Activated CD4-positive, alpha-beta T cell treated with anti-CD3 and anti-CD28 coated beads for 4 hours (primary cell): ENCODE measurements around the gene FREY1.

ENCODE experiments used
- DNase-seq, 2 donors: peaks; one replicate each; pipeline ENCODE4 v3.0.0-alpha.2; 2020

FREY1 gene

DNA sequence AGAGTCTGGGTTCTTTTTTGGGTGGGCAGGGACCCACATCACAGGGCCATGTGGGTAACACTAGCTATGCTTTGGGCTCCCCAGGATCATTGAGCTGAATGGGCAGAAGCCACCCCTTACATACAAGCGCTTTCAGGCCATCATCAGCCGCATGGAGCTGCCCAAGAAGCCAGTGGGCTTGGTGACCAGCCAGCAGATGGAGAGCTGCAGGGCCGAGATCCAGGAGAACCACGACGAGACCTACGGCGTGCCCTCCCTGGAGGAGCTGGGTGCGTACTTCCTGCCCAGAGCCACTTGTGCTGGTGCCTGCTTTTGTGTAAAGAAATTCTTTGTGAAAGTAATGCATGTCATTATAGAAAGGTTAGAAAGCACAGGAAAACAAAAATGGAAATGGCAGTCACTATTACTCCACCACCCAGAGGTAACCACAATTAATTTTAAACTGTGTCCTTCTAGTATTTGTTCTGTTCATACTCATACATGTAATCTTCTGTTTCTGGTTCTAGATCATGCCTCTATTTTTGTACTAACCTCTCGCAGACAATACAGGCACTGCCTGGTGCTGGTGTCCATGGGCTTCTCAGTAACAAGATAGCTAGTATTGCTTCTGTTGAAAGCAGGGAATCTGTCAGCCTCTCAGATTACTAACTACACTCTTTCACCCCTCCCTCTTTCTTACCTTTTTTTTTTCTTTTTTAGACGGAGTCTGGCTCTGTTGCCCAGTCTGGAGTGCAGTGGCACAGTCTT, 46.1 kb downstream of the FREY1 start:
- no peak for DNase-seq

DNA sequence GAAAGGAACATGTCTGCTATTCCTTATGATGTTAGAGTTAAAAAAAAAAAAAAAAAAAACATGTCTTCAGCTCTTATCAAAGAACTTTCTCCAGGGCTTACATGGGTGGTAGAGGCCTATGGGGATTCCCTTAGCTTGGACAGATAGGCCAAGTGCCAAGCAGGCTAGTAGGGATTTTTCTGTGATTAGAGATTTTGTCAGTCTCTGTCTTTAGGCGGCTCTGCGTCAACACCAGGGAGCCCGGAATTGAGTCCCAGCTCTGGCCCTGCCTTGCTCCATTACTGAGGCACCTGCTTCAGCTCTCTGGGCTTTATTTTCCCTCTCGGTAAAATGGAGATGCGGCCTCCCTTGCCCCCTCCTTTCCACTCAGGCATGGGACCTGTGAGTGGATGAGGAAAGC, 46.7 kb downstream of the FREY1 start:
- DNase-seq = no peak

DNA sequence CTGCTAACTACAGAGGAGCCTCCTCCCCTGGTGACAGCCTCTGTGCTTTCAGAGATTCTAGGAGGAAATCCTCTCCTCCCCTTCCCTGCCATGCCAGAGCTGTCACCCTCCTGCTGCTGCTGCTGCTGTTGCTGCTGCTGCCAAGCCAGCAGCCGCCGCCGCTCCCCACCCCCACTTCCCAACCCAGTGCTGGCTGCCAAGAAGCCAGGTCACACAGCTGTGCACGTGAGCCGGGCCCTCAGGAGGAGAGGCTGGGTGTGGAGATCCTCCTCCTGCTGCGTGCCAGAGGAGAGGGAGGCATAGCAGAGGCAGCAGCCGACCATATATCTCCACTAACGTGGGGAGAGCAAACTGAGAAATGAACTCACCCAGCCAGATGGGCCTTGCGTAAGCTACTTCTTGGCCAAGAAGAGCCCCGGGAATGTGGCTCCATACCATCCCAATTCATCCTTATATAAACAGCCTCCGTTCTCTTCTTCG, 47.4 kb downstream of the FREY1 start:
- DNase-seq = no peak

DNA sequence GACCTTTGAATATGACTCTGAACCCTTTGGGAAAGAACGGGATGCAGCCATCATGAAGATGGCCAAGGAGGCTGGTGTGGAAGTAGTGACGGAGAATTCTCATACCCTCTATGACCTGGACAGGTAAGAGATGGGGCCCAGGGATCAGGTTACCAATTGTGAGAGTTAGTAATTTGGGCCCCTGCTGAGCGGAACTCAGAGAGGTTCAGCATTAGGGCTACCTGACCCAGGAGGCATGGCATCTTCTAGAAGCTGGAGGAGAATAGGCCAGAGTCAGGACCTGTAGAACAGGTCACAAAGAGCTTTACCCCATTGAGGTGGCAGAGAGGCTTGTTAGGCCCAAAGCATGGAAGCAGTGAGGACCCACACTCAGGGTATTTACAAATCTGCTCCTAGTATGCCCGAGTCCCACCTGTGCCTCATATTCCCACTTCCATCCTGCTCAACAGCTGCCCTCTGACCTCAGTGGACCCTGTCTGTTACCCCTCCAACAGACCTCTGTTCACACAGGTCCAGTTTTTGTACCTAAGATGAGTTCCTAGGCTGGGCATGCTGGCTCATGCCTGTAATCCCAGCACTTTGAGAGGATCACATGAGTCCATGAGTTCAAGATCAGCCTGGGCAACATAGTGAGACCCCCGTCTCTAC, 48.2 kb downstream of the FREY1 start:
- DNase-seq = no peak

DNA sequence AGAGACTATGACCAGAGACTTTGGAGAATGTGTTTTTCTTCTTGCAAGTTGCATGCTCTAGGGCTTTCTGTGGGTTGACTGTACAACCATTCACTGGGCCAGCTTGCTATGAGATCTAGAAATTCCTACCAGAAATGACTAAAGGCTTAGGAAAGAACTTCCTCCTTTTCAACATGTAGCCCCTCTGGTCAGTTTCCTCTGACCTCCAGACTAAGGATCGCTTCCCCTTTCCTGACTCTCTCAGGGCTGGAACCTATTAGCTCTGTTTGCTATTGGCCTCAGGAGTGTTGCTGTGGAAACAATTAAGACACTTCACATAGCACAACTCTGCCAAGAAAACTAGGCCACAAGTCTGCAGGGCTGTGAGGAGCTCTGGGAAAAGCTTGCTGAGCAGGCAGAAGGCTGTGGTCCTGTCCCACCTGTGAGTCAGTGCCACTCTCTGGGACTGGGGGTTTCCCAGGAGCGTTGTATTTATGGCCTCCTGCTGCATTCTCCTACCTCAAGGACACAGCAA, 49.1 kb downstream of the FREY1 start:
- DNase-seq = no peak
